Endothelial cell of umbilical vein (primary cell): Measurements from ENCODE around the gene GDF2. TPM values are rescaled to one million over a fixed set of nuclear protein-coding genes. Genes with fewer than 3 reads are reported as not detected.

Experiments
- BruUV-seq: library from RNA; stranded (reverse); fragments of 400-500 nt; replicated peaks from 2 replicates; lab custom pipeline; 2021; lab: Mats Ljungman, UMichigan
- CTCF ChIA-PET: fragments of 300-600, 350-600 bp; sonication (Branson Sonifier 250); formaldehyde crosslinking; loops from one replicate; lab custom pipeline; 2021; ENCODE audit warnings: antibody characterized with exemption, inconsistent platforms; lab: Charles Lee
- POLR2A ChIA-PET: fragments of 300-600, 350-600 bp; sonication (Branson Sonifier 250); formaldehyde crosslinking; loops from one replicate; lab custom pipeline; 2021; ENCODE audit warnings: antibody characterized with exemption, inconsistent platforms; lab: Charles Lee
- DNase-seq: peaks from one replicate; pipeline ENCODE4 v3.0.0-alpha.2; 2011; ENCODE audit warnings: low read depth, low spot score
- FAIRE-seq: peaks from 2 replicates; lab custom pipeline; 2011; peaks lifted over from hg19 to GRCh38; lab: Jason Lieb, UNC
- H2AFZ ChIP-seq: 2 replicates; pipeline ENCODE4 v1.6.0; 2012; ENCODE audit warnings: low read depth, low read length, control low read depth, inconsistent platforms
- H3K27ac ChIP-seq: 2 replicates; pipeline ENCODE4 v1.5.1; 2011; ENCODE audit warnings: low read depth, mild to moderate bottlenecking, control low read depth, low read length, moderate library complexity; ENCODE audit not compliant: insufficient read depth
- H3K27me3 ChIP-seq, 2 experiments: 2 replicates each; pipeline versions ENCODE4 v1.6.0 to v1.6.1; 2011; ENCODE audit warnings: low read length in 2 of 2, mixed read lengths in 1 of 2; ENCODE audit not compliant: control insufficient read depth in 2 of 2, insufficient read depth in 2 of 2
- H3K36me3 ChIP-seq, 2 experiments: 2 replicates in 1 of 2; 3 replicates in 1 of 2; pipeline ENCODE4 v1.5.1; 2011; ENCODE audit warnings: low read length in 2 of 2, mild to moderate bottlenecking in 1 of 2, moderate library complexity in 1 of 2; ENCODE audit not compliant: control insufficient read depth in 2 of 2, insufficient read depth in 2 of 2; ENCODE audit errors: extremely low read depth in 1 of 2
- H3K4me1 ChIP-seq: 3 replicates; pipeline ENCODE4 v1.5.1; 2011; ENCODE audit warnings: mild to moderate bottlenecking, low read length; ENCODE audit not compliant: control insufficient read depth, insufficient read depth; ENCODE audit errors: extremely low read depth
- H3K4me2 ChIP-seq: 2 replicates; pipeline ENCODE4 v1.6.1; 2011; ENCODE audit warnings: low read length, control low read depth, mixed read lengths; ENCODE audit not compliant: insufficient read depth
- H3K4me3 ChIP-seq, 3 experiments: fragments of 200-600 bp in 1 of 3; sonication (generic), shearing (Covaris generic) in 1 of 3; replicated peaks in 1 of 3; 2 replicates each; pipeline ENCODE4 v1.5.1; 2011 to 2016; ENCODE audit warnings: control low read depth in 3 of 3, low read length in 3 of 3, mild to moderate bottlenecking in 2 of 3, inconsistent platforms in 1 of 3, low read depth in 1 of 3, moderate library complexity in 1 of 3; ENCODE audit not compliant: insufficient read depth in 1 of 3
- H3K79me2 ChIP-seq: 2 replicates; pipeline ENCODE4 v1.6.0; 2012; ENCODE audit warnings: low read length, inconsistent platforms; ENCODE audit not compliant: control insufficient read depth, insufficient read depth
- H3K9ac ChIP-seq: replicated peaks from 2 replicates; pipeline ENCODE3; 2011; ENCODE audit warnings: low read length, control low read depth; ENCODE audit not compliant: insufficient read depth; ENCODE audit errors: extremely low read depth
- H3K9me1 ChIP-seq: replicated peaks from 3 replicates; pipeline ENCODE4 v1.6.0; 2011; ENCODE audit warnings: mild to moderate bottlenecking, low read length; ENCODE audit not compliant: control insufficient read depth, insufficient read depth; ENCODE audit errors: extremely low read depth
- H3K9me3 ChIP-seq: replicated peaks from 2 replicates; pipeline ENCODE4 v1.5.1; 2012; ENCODE audit warnings: low read length, inconsistent platforms; ENCODE audit not compliant: control insufficient read depth, insufficient read depth
- H4K20me1 ChIP-seq: replicated peaks from 2 replicates; pipeline ENCODE3; 2011; ENCODE audit warnings: mild to moderate bottlenecking, low read length; ENCODE audit not compliant: control insufficient read depth, insufficient read depth; ENCODE audit errors: extremely low read depth
- CTCF ChIP-seq, 2 donors: IDR thresholded peaks; 1 replicate in 1 of 2; 2 replicates in 1 of 2; pipeline ENCODE4 v1.5.1; 2011; ENCODE audit warnings: low read length in 2 of 2, mild to moderate bottlenecking in 2 of 2, moderate library complexity in 2 of 2, control low read depth in 1 of 2, inconsistent platforms in 1 of 2, low read depth in 1 of 2; ENCODE audit not compliant: insufficient read depth in 1 of 2; ENCODE audit errors: extremely low read depth in 1 of 2
- EZH2 ChIP-seq: IDR thresholded peaks from 2 replicates; pipeline ENCODE4 v1.6.1; 2012; ENCODE audit warnings: borderline replicate concordance, low read depth, mild to moderate bottlenecking, moderate library complexity, low read length, inconsistent platforms; ENCODE audit not compliant: severe bottlenecking
- FOS ChIP-seq: IDR thresholded peaks from 2 replicates; pipeline ENCODE4 v1.6.1; 2011; ENCODE audit warnings: mild to moderate bottlenecking, low read length, moderate library complexity, borderline replicate concordance; ENCODE audit not compliant: insufficient read depth
- GATA2 ChIP-seq: IDR thresholded peaks from 2 replicates; pipeline ENCODE4 v1.7.0; 2011; ENCODE audit warnings: low read depth, mild to moderate bottlenecking, moderate library complexity, mixed read lengths, low read length; ENCODE audit not compliant: insufficient read length, insufficient read depth
- JUN ChIP-seq: IDR thresholded peaks from 2 replicates; pipeline ENCODE4 v1.6.1; 2011; ENCODE audit warnings: borderline replicate concordance, low read depth; ENCODE audit not compliant: insufficient read length, insufficient read depth
- MAX ChIP-seq: IDR thresholded peaks from 2 replicates; pipeline ENCODE4 v1.6.1; 2011; ENCODE audit not compliant: insufficient read depth, insufficient read length
- MYC ChIP-seq: IDR thresholded peaks from one replicate; pipeline ENCODE4 v1.6.1; 2011; ENCODE audit warnings: mild to moderate bottlenecking, low read depth, low read length
- POLR2A ChIP-seq: IDR thresholded peaks from 2 replicates; pipeline ENCODE4 v1.6.1; 2012; ENCODE audit warnings: low read depth, mild to moderate bottlenecking, control low read depth, low read length
- POLR2AphosphoS5 ChIP-seq: IDR thresholded peaks from 2 replicates; pipeline ENCODE4 v1.6.1; 2012; ENCODE audit warnings: low read depth, mild to moderate bottlenecking, control low read depth, low read length, moderate library complexity; ENCODE audit not compliant: insufficient read depth
- dilution Hi-C: fragments of 300-500 bp; cut with MboI; formaldehyde crosslinking; loops from one replicate; pipeline ENCODE4 v1.15.0; 2019; ENCODE audit warnings: low sequenced_read_pairs; ENCODE audit not compliant: extremely low pct_ligation_motif_present
- intact Hi-C: fragments of 100-400 bp; cut with micrococcal nuclease; formaldehyde crosslinking; loops from one replicate; pipeline ENCODE4 v1.10.0; 2022
- polyA plus RNA-seq, 4 experiments: library from polyadenylated mRNA; depleted of rRNA in 3 of 4; stranded (reverse) in 3 of 4; unstranded in 1 of 4; fragments of >200 nt; gene quantifications; 2 replicates each; pipeline versions ENCODE4 v1.2.1 to v1.2.3, GENCODE V29; 2011 to 2012; ENCODE audit warnings: missing spikeins in 1 of 4
- total RNA-seq: library from RNA; stranded (reverse); gene quantifications from 2 replicates; pipeline ENCODE4 v1.2.3, GENCODE V29; 2021

The GDF2 gene
- total and polyA plus RNA-seq, 2 donors (not counting 3 experiments of a cell fraction or from before 2014, with no cell fraction given) = not detected

- FAIRE-seq (no peak), DNase-seq (no peak)
- H3K9me3 ChIP-seq = no peaks in the 10 kb centered on the region
- H3K4me2 ChIP-seq = no peak overlapping the region
- TF ChIP-seq POLR2AphosphoS5 = no peak
- TF ChIP-seq MYC = no peak
- no peak for TF ChIP-seq MAX
- TF ChIP-seq POLR2A = no peak
- no peak for TF ChIP-seq FOS
- no peak overlapping the region for H3K4me3 ChIP-seq
- H3K9ac ChIP-seq = no peak overlapping the region
- dilution Hi-C loops (no loop called here), intact Hi-C loops (no loop called here)
- H4K20me1 ChIP-seq = no peaks in the 10 kb centered on the region
- H3K36me3 ChIP-seq = no peaks in the 10 kb centered on the region
- no peaks in the 10 kb centered on the region for H3K4me1 ChIP-seq
- no peak overlapping the region for H2AFZ ChIP-seq
- CTCF ChIA-PET = no interaction called here
- H3K9me1 ChIP-seq = no peaks in the 10 kb centered on the region
- POLR2A ChIA-PET = no interaction called here
- no peak overlapping the region for H3K27ac ChIP-seq
- peaks cover 2 to 3% of the 10 kb centered on the region in 2 experiments for H3K27me3 ChIP-seq
- BruUV-seq = no TSS peak
- H3K79me2 ChIP-seq = no peaks in the 10 kb centered on the region
Observed at GRCh38 chr10:47319784-47320183, 2.5 kb upstream of the GDF2 start.

- no peak for DNase-seq
- H4K20me1 ChIP-seq = no peaks in the 10 kb centered on the region
- H2AFZ ChIP-seq = no peak overlapping the region
- ChIA-PET POLR2A (no interaction called here), CTCF (interaction anchor here (2.9 kb wide), 1 partner anchor 8 kb away, joined by 15 read pairs; no protein-coding TSS in a partner anchor)
- peaks cover 2 to 3% of the 10 kb centered on the region in 2 experiments for H3K27me3 ChIP-seq
- BruUV-seq = no TSS peak
- no peak overlapping the region for H3K4me2 ChIP-seq
- intact Hi-C loops (no loop called here), dilution Hi-C loops (no loop called here)
- H3K4me3 ChIP-seq = no peak overlapping the region
- H3K9me1 ChIP-seq = no peaks in the 10 kb centered on the region
- FAIRE-seq = no peak
- TF ChIP-seq POLR2A (no peak), GATA2 (no peak), FOS (no peak), JUN (no peak), CTCF (IDR thresholded peaks at IDR 0.05; ENCODE audit: extremely low read depth in 1 of 2, insufficient read depth in 1 of 2, low read depth in 1 of 2, low read length in 2 of 2) (no peak), MAX (no peak), POLR2AphosphoS5 (no peak), EZH2 (no peak), MYC (no peak)
- no peaks in the 10 kb centered on the region for H3K79me2 ChIP-seq
- H3K27ac ChIP-seq = no peak overlapping the region
- H3K9me3 ChIP-seq = no peaks in the 10 kb centered on the region
- H3K4me1 ChIP-seq = no peaks in the 10 kb centered on the region
- H3K36me3 ChIP-seq = no peaks in the 10 kb centered on the region
- no peak overlapping the region for H3K9ac ChIP-seq
Observed at GRCh38 chr10:47320812-47321211, 1.4 kb upstream of the GDF2 start.
